K562 (cell line): ENCODE measurements around the gene CDC45. TPM values are rescaled to one million over a fixed set of nuclear protein-coding genes. Genes with fewer than 3 reads are reported as not detected.

ENCODE experiments used
- DPF2 ChIP-seq: fragments of 450-650 bp; IDR thresholded peaks from 2 replicates; pipeline ENCODE4 v1.6.1; 2016
- FOSL1 ChIP-seq: fragments of 200-800 bp; sonication (Bioruptor generic); conservative IDR thresholded peaks from 2 replicates; pipeline ENCODE4 v1.6.1; 2016; ENCODE audit warnings: missing genetic modification characterization, missing compliant biosample characterization
- GATAD2B ChIP-seq: fragments of 450-650 bp; IDR thresholded peaks from 2 replicates; pipeline ENCODE4 v1.6.1; 2017; ENCODE audit warnings: mild to moderate bottlenecking, borderline replicate concordance
- HDAC1 ChIP-seq, 2 experiments: fragments of 450-650 bp; IDR thresholded peaks; 2 replicates each; pipeline ENCODE4 v1.6.1; 2016 to 2017; ENCODE audit warnings: inconsistent platforms in 1 of 2, mild to moderate bottlenecking in 1 of 2, moderate library complexity in 1 of 2
- ILK ChIP-seq: fragments of 450-650 bp; IDR thresholded peaks from 2 replicates; pipeline ENCODE4 v1.6.1; 2016; ENCODE audit warnings: missing genetic modification characterization, low read depth, mild to moderate bottlenecking, missing compliant biosample characterization, moderate library complexity, borderline replicate concordance
- NR2C2 ChIP-seq, 2 experiments: fragments of 200-800 bp in 1 of 2; sonication (Bioruptor generic) in 1 of 2; sonication (generic) in 1 of 2; formaldehyde crosslinking in 1 of 2; IDR thresholded peaks; 2 replicates each; pipeline versions ENCODE4 v1.6.1 to v1.8.0; 2016 to 2022; ENCODE audit warnings: mild to moderate bottlenecking in 1 of 2, missing compliant biosample characterization in 1 of 2, missing genetic modification characterization in 1 of 2, missing genetic modification reagents in 1 of 2
- POLR2AphosphoS2 ChIP-seq: IDR thresholded peaks from 2 replicates; pipeline ENCODE4 v1.6.1; 2012; ENCODE audit warnings: low read length, improper control_type of control experiment
- PURB ChIP-seq: sonication (generic); formaldehyde crosslinking; IDR thresholded peaks from 2 replicates; pipeline ENCODE4 v1.9.0; 2021; ENCODE audit warnings: low read depth, mild to moderate bottlenecking, missing genetic modification reagents
- YY1 ChIP-seq, 3 experiments: IDR thresholded peaks; 2 replicates each; pipeline ENCODE4 v1.6.1; 2011; ENCODE audit warnings: low read length in 2 of 3, mild to moderate bottlenecking in 2 of 3, moderate library complexity in 2 of 3, borderline replicate concordance in 1 of 3, control low read depth in 1 of 3, low read depth in 1 of 3; ENCODE audit not compliant: insufficient read depth in 3 of 3, insufficient replicate concordance in 2 of 3, control insufficient read depth in 1 of 3, insufficient read length in 1 of 3; ENCODE audit errors: extremely low read depth in 1 of 3
- ZNF124 ChIP-seq: sonication (generic); formaldehyde crosslinking; IDR thresholded peaks from 2 replicates; pipeline ENCODE4 v1.8.1; 2022; ENCODE audit warnings: missing genetic modification reagents
- ZNF507 ChIP-seq: conservative IDR thresholded peaks from 2 replicates; pipeline ENCODE4 v1.6.1; 2017; ENCODE audit warnings: missing genetic modification characterization, missing compliant biosample characterization
- polyA plus RNA-seq, 8 experiments: library from polyadenylated mRNA; depleted of rRNA in 4 of 8; stranded (reverse) in 5 of 8; unstranded in 3 of 8; fragments of >200 nt; fragmentation: Nextera tagmentation in 2 of 8; fragmentation: Illumina TruSeq in 1 of 8; extraction: Ambion mirVana in 2 of 8; extraction: Trizol in 1 of 8; gene quantifications; 2 replicates each; pipeline versions ENCODE4 v1.2.1 to v1.2.3, GENCODE V29; 2011 to 2014; ENCODE audit warnings: inconsistent platforms in 1 of 8, missing spikeins in 1 of 8
- total RNA-seq, 7 experiments: library from RNA; depleted of rRNA in 6 of 7; stranded (reverse); fragments of >200 nt in 6 of 7; fragmentation: Illumina TruSeq in 2 of 7; extraction: Trizol in 2 of 7; gene quantifications; 2 replicates each; pipeline versions ENCODE4 v1.2.1 to v1.2.3, GENCODE V29; 2011 to 2021; ENCODE audit warnings: low replicate concordance in 1 of 7
- TF ChIP-seq, protein P1 (sequence below), 2 experiments: fragments of 450-650 bp in 1 of 2; sonication (generic) in 1 of 2; formaldehyde crosslinking in 1 of 2; IDR thresholded peaks; 2 replicates each; pipeline versions ENCODE4 v1.7.1 to v1.9.0; 2016 to 2022; ENCODE audit warnings: inconsistent platforms in 1 of 2, mild to moderate bottlenecking in 1 of 2, missing genetic modification reagents in 1 of 2
- TF ChIP-seq, protein P2 (sequence below): fragments of 450-650 bp; IDR thresholded peaks from 2 replicates; pipeline ENCODE4 v1.6.1; 2017; ENCODE audit warnings: mild to moderate bottlenecking, moderate library complexity

CDC45 gene
- total and polyA plus RNA-seq, 9 of the 15 experiments (the other 6 are each of a cell fraction or from before 2014, with no cell fraction given), result 251 to 580 (median 410) TPM

DNA sequence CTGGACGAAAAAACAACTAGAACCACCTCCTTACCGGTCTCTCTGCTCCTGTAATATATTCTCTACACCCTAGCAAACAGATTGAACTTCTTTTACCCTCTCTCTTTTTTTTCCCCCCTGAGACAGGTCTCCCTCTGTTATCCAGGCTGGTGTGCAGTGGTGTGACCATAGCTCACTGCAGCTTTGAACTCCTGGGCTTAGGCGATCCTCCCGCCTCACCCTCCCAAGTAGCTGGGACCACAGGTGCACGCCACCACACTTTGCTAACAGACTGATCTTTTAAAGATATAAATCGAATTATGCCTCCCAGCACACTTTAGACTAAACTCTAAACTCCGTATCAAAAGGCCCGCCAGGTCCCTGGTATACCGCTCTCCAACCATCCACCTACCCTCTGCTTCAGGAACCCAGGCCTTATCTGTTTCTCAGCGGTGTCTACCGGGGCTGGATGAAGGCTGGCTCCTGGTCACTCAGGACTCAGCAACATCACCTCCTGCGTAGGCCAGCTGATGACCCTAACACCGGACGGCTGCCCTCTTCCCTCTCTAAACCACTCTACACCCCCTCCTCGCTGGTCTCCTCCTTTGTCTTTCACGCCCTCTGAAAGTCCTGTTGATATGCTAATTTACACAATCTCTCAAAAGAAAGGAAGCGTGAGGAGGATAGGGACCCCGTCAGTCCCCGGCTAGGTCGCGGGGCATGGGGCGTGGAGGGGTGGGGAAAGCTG, 33.0 kb upstream of the CDC45 start (continued):
- TF ChIP-seq, protein P1, sequence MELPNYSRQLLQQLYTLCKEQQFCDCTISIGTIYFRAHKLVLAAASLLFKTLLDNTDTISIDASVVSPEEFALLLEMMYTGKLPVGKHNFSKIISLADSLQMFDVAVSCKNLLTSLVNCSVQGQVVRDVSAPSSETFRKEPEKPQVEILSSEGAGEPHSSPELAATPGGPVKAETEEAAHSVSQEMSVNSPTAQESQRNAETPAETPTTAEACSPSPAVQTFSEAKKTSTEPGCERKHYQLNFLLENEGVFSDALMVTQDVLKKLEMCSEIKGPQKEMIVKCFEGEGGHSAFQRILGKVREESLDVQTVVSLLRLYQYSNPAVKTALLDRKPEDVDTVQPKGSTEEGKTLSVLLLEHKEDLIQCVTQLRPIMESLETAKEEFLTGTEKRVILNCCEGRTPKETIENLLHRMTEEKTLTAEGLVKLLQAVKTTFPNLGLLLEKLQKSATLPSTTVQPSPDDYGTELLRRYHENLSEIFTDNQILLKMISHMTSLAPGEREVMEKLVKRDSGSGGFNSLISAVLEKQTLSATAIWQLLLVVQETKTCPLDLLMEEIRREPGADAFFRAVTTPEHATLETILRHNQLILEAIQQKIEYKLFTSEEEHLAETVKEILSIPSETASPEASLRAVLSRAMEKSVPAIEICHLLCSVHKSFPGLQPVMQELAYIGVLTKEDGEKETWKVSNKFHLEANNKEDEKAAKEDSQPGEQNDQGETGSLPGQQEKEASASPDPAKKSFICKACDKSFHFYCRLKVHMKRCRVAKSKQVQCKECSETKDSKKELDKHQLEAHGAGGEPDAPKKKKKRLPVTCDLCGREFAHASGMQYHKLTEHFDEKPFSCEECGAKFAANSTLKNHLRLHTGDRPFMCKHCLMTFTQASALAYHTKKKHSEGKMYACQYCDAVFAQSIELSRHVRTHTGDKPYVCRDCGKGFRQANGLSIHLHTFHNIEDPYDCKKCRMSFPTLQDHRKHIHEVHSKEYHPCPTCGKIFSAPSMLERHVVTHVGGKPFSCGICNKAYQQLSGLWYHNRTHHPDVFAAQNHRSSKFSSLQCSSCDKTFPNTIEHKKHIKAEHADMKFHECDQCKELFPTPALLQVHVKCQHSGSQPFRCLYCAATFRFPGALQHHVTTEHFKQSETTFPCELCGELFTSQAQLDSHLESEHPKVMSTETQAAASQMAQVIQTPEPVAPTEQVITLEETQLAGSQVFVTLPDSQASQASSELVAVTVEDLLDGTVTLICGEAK (IDR thresholded peaks at IDR 0.05), result peak; percentile 70
- TF ChIP-seq, protein P1 (CRISPR knock-in tag; IDR thresholded peaks at IDR 0.05), result 0 out of 2 replicates have a peak, but pooled peaks have one; percentile 37
- TF ChIP-seq GATAD2B (no peak), ILK (tag) (no peak), DPF2 (peak; percentile 76), ZNF507 (tag) (no peak), FOSL1 (tag) (no peak), YY1 (IDR thresholded peaks at IDR 0.05; ENCODE audit: borderline replicate concordance in 1 of 3, control insufficient read depth in 1 of 3, extremely low read depth in 1 of 3, insufficient read depth in 3 of 3, insufficient read length in 1 of 3, insufficient replicate concordance in 2 of 3, low read depth in 1 of 3, low read length in 2 of 3) (no peak), HDAC1 (IDR thresholded peaks at IDR 0.05) (peak in 1 of 2 experiments; percentile 87; a peak in 1 of 4 replicates), POLR2AphosphoS2 (no peak), NR2C2 (CRISPR knock-in tag; IDR thresholded peaks at IDR 0.05) (no peak), NR2C2 (tag; IDR thresholded peaks at IDR 0.05) (no peak), PURB (CRISPR knock-in tag) (no peak), ZNF124 (CRISPR knock-in tag) (no peak)
- TF ChIP-seq, protein P2, sequence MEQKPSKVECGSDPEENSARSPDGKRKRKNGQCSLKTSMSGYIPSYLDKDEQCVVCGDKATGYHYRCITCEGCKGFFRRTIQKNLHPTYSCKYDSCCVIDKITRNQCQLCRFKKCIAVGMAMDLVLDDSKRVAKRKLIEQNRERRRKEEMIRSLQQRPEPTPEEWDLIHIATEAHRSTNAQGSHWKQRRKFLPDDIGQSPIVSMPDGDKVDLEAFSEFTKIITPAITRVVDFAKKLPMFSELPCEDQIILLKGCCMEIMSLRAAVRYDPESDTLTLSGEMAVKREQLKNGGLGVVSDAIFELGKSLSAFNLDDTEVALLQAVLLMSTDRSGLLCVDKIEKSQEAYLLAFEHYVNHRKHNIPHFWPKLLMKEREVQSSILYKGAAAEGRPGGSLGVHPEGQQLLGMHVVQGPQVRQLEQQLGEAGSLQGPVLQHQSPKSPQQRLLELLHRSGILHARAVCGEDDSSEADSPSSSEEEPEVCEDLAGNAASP, result no peak
